HepG2 (cell line): ENCODE results near the gene CLDN9. TPM values are rescaled to one million over a fixed set of nuclear protein-coding genes. Genes with fewer than 3 reads are reported as not detected.

Source experiments
- BORCS8-MEF2B ChIP-seq: sonication (generic); formaldehyde crosslinking; IDR thresholded peaks from 2 replicates; pipeline ENCODE4 v1.8.0; 2022; ENCODE audit warnings: mild to moderate bottlenecking, missing genetic modification reagents
- FOXM1 ChIP-seq: sonication (generic); formaldehyde crosslinking; IDR thresholded peaks from 2 replicates; pipeline ENCODE4 v1.5.0; 2020; ENCODE audit warnings: missing genetic modification reagents
- JUN ChIP-seq: sonication (generic); formaldehyde crosslinking; IDR thresholded peaks from 2 replicates; pipeline ENCODE4 v1.4.0; 2020; ENCODE audit warnings: mild to moderate bottlenecking, missing genetic modification reagents
- JUND ChIP-seq: sonication (generic); formaldehyde crosslinking; IDR thresholded peaks from 2 replicates; pipeline ENCODE4 v1.8.0; 2022; ENCODE audit warnings: mild to moderate bottlenecking, missing genetic modification reagents
- KDM3A ChIP-seq: IDR thresholded peaks from 2 replicates; pipeline ENCODE4 v1.6.1; 2018; ENCODE audit warnings: low read depth, missing compliant biosample characterization
- MED8 ChIP-seq: sonication (generic); formaldehyde crosslinking; IDR thresholded peaks from 2 replicates; pipeline ENCODE4 v1.8.1; 2023; ENCODE audit warnings: mild to moderate bottlenecking, missing genetic modification reagents; ENCODE audit not compliant: insufficient replicate concordance
- MEF2D ChIP-seq: sonication (generic); formaldehyde crosslinking; IDR thresholded peaks from 2 replicates; pipeline ENCODE4 v1.5.1; 2020; ENCODE audit warnings: mild to moderate bottlenecking, missing genetic modification reagents
- MLLT10 ChIP-seq: sonication (generic); formaldehyde crosslinking; IDR thresholded peaks from 2 replicates; pipeline ENCODE4 v1.4.0; 2020; ENCODE audit warnings: missing genetic modification reagents
- NFKB2 ChIP-seq: sonication (generic); formaldehyde crosslinking; IDR thresholded peaks from 2 replicates; pipeline ENCODE4 v1.4.0; 2020; ENCODE audit warnings: missing genetic modification reagents, borderline replicate concordance
- PCBP1 ChIP-seq: fragments of 200-400 bp; formaldehyde crosslinking; IDR thresholded peaks from 2 replicates; pipeline ENCODE4 v1.6.1; 2017; ENCODE audit warnings: mild to moderate bottlenecking, low read depth, low read length, borderline replicate concordance
- RARA ChIP-seq: IDR thresholded peaks from 2 replicates; pipeline ENCODE4 v1.6.1; 2016; ENCODE audit warnings: missing genetic modification reagents, missing compliant biosample characterization
- SMAD3 ChIP-seq: sonication (generic); formaldehyde crosslinking; IDR thresholded peaks from 2 replicates; pipeline ENCODE4 v1.4.0; 2020; ENCODE audit warnings: missing genetic modification reagents
- TBL1XR1 ChIP-seq: fragments of 150-350 bp; IDR thresholded peaks from 2 replicates; pipeline ENCODE4 v1.6.1; 2014; ENCODE audit warnings: borderline replicate concordance, low read length; ENCODE audit not compliant: partially characterized antibody
- ZFAT ChIP-seq: sonication (generic); formaldehyde crosslinking; conservative IDR thresholded peaks from 2 replicates; pipeline ENCODE4 v1.8.1; 2023; ENCODE audit warnings: missing genetic modification reagents, inconsistent platforms
- ZNF343 ChIP-seq: sonication (generic); formaldehyde crosslinking; IDR thresholded peaks from 2 replicates; pipeline ENCODE4 v1.4.0; 2020; ENCODE audit warnings: mild to moderate bottlenecking, missing genetic modification reagents
- ZNF451 ChIP-seq: sonication (generic); formaldehyde crosslinking; IDR thresholded peaks from 2 replicates; pipeline ENCODE4 v1.5.0; 2020; ENCODE audit warnings: mild to moderate bottlenecking, missing genetic modification reagents
- polyA plus RNA-seq, 8 experiments: library from polyadenylated mRNA; depleted of rRNA in 3 of 8; stranded (reverse) in 7 of 8; unstranded in 1 of 8; fragments of >200 nt; fragmentation: Illumina TruSeq in 4 of 8; extraction: Trizol in 4 of 8; gene quantifications; 2 replicates each; pipeline versions ENCODE4 v1.2.1 to v1.2.3, GENCODE V29; 2011 to 2016; ENCODE audit warnings: low read depth in 4 of 8, missing spikeins in 1 of 8, mixed read lengths in 1 of 8; ENCODE audit not compliant: insufficient read depth in 1 of 8
- total RNA-seq, 5 experiments: library from RNA; depleted of rRNA; stranded (reverse); fragments of >200 nt; fragmentation: Illumina TruSeq; extraction: Trizol; gene quantifications; 2 replicates each; pipeline ENCODE4 v1.2.3, GENCODE V29; 2016; ENCODE audit warnings: low read depth in 1 of 5
- TF ChIP-seq, protein P1 (sequence below), 2 experiments: fragments of 450-650 bp in 1 of 2; sonication (generic) in 1 of 2; formaldehyde crosslinking in 1 of 2; IDR thresholded peaks; 2 replicates each; pipeline versions ENCODE4 v1.6.1 to v1.8.0; 2016 to 2022; ENCODE audit warnings: antibody characterized with exemption in 1 of 2, mild to moderate bottlenecking in 1 of 2, missing genetic modification reagents in 1 of 2
- TF ChIP-seq, protein P2 (sequence below): sonication (generic); formaldehyde crosslinking; IDR thresholded peaks from 2 replicates; pipeline ENCODE4 v1.4.0; 2020; ENCODE audit warnings: missing genetic modification reagents

CLDN9 gene
- total and polyA plus RNA-seq, 2 of the 13 experiments (the other 11 are each of a cell fraction or from before 2014, with no cell fraction given): 0.15 to 0.26 TPM

DNA sequence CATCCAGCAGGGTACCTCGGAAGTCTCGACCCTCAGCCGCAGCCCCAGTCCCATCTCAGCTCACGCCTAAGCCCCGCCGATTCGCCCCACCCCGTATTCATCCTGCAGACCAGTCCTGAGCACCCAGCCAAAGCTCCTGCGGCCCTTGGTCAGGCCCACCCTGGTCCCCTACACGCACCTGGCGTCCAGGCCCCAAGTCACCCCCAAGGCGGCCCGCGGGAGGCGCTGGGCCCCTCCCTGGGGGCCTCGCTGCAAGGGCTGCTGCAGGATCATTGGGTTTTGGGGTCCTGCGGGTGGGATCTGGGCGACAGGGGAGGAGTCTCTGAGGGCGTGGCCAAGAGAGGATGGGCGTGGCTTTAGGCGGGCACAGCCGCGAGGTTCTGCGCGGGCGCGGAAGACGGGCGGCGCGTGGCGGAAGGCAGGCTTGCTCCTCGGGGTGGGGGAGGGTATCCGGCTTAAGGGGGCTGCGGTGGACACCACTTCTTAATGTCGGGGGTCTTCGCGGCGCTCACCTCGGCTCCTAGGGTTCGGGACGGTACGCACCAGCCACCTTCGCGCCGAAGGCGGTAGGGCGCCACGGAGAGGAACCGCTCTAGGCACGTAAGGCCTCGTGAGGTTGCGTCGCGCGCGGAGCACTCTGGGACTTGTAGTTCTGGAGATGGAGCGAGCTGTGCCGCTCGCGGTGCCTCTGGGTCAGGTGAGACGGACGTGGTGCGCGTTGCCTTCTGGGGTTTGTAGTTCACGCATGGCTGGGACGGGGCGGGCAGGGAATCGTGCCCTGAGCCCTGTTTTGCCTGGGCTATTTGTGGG is 11.2 kb downstream of the CLDN9 start, which contains the start of the genes HCFC1R1 and THOC6 (continued):
- TF ChIP-seq TBL1XR1: peak; percentile 56
- peak; percentile 94 for TF ChIP-seq BORCS8-MEF2B
- TF ChIP-seq SMAD3: peak; percentile 56; the same call in 1 of the 2 replicates
- TF ChIP-seq JUN (CRISPR knock-in tag): 0 out of 2 replicates have a peak, but pooled peaks have one; percentile 45
- no peak for TF ChIP-seq FOXM1 (CRISPR knock-in tag)
- no peak for TF ChIP-seq MED8 (CRISPR knock-in tag)
- no peak for TF ChIP-seq MLLT10 (CRISPR knock-in tag)
- TF ChIP-seq JUND (CRISPR knock-in tag): no peak; the same call in none of the 2 replicates
- TF ChIP-seq, protein P1, sequence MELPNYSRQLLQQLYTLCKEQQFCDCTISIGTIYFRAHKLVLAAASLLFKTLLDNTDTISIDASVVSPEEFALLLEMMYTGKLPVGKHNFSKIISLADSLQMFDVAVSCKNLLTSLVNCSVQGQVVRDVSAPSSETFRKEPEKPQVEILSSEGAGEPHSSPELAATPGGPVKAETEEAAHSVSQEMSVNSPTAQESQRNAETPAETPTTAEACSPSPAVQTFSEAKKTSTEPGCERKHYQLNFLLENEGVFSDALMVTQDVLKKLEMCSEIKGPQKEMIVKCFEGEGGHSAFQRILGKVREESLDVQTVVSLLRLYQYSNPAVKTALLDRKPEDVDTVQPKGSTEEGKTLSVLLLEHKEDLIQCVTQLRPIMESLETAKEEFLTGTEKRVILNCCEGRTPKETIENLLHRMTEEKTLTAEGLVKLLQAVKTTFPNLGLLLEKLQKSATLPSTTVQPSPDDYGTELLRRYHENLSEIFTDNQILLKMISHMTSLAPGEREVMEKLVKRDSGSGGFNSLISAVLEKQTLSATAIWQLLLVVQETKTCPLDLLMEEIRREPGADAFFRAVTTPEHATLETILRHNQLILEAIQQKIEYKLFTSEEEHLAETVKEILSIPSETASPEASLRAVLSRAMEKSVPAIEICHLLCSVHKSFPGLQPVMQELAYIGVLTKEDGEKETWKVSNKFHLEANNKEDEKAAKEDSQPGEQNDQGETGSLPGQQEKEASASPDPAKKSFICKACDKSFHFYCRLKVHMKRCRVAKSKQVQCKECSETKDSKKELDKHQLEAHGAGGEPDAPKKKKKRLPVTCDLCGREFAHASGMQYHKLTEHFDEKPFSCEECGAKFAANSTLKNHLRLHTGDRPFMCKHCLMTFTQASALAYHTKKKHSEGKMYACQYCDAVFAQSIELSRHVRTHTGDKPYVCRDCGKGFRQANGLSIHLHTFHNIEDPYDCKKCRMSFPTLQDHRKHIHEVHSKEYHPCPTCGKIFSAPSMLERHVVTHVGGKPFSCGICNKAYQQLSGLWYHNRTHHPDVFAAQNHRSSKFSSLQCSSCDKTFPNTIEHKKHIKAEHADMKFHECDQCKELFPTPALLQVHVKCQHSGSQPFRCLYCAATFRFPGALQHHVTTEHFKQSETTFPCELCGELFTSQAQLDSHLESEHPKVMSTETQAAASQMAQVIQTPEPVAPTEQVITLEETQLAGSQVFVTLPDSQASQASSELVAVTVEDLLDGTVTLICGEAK (IDR thresholded peaks at IDR 0.05): no peak
- TF ChIP-seq, protein P1 (CRISPR knock-in tag; IDR thresholded peaks at IDR 0.05): peak; percentile 81
- no peak for TF ChIP-seq RARA (CRISPR knock-in tag)
- peak; percentile 96 for TF ChIP-seq PCBP1
- peak; percentile 83; the same call in 1 of the 2 replicates for TF ChIP-seq MEF2D
- TF ChIP-seq, protein P2, sequence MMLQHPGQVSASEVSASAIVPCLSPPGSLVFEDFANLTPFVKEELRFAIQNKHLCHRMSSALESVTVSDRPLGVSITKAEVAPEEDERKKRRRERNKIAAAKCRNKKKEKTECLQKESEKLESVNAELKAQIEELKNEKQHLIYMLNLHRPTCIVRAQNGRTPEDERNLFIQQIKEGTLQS (CRISPR knock-in tag): peak; percentile 53; the same call in 1 of the 2 replicates
- no peak for TF ChIP-seq ZFAT (CRISPR knock-in tag)
- TF ChIP-seq KDM3A (CRISPR knock-in tag): peak; percentile 54; the same call in 1 of the 2 replicates
- peak; percentile 61; the same call in 1 of the 2 replicates for TF ChIP-seq NFKB2 (CRISPR knock-in tag)
- 0 out of 2 replicates have a peak, but pooled peaks have one; percentile 37 for TF ChIP-seq ZNF451 (CRISPR knock-in tag)
- no peak for TF ChIP-seq ZNF343 (CRISPR knock-in tag)
